GM12878 (cell line): ENCODE data around the gene PLEKHH1.

ENCODE experiments used
- FOS ChIP-seq: IDR thresholded peaks from 3 replicates; pipeline ENCODE4 v1.6.1; 2011; ENCODE audit warnings: borderline replicate concordance; ENCODE audit not compliant: insufficient read length; ENCODE audit errors: extremely low read depth
- MEF2A ChIP-seq: IDR thresholded peaks from 2 replicates; pipeline ENCODE4 v1.6.1; 2011; ENCODE audit warnings: low read depth, mild to moderate bottlenecking, low read length, moderate library complexity; ENCODE audit not compliant: insufficient read depth
- POU2F2 ChIP-seq: IDR thresholded peaks from 3 replicates; pipeline ENCODE4 v1.6.1; 2011; ENCODE audit warnings: low read depth, mild to moderate bottlenecking, low read length, borderline replicate concordance
- RCOR1 ChIP-seq: conservative IDR thresholded peaks from 2 replicates; pipeline ENCODE4 v1.6.1; 2012; ENCODE audit warnings: low read depth, low read length, improper control_type of control experiment
- SIX5 ChIP-seq: IDR thresholded peaks from 2 replicates; pipeline ENCODE4 v1.6.1; 2011; ENCODE audit warnings: mild to moderate bottlenecking, low read depth, low read length, moderate library complexity; ENCODE audit not compliant: severe bottlenecking
- TAF1 ChIP-seq: IDR thresholded peaks from 2 replicates; pipeline ENCODE4 v1.6.1; 2011; ENCODE audit warnings: mild to moderate bottlenecking, low read depth, low read length, borderline replicate concordance
- TCF12 ChIP-seq: IDR thresholded peaks from 2 replicates; pipeline ENCODE4 v1.6.1; 2011; ENCODE audit warnings: low read depth, mild to moderate bottlenecking, low read length
- TF ChIP-seq, protein P1 (sequence below): fragments of 450-650 bp; IDR thresholded peaks from 2 replicates; pipeline ENCODE4 v1.6.1; 2017; ENCODE audit warnings: borderline replicate concordance
- TF ChIP-seq, protein P2 (sequence below), 3 experiments: IDR thresholded peaks in 2 of 3; conservative IDR thresholded peaks in 1 of 3; 2 replicates each; pipeline ENCODE4 v1.5.1; 2011; ENCODE audit warnings: low read depth in 3 of 3, low read length in 3 of 3, mild to moderate bottlenecking in 3 of 3, control low read depth in 2 of 3, moderate library complexity in 2 of 3, inconsistent platforms in 1 of 3, mixed read lengths in 1 of 3; ENCODE audit not compliant: control insufficient read depth in 2 of 3, insufficient read depth in 1 of 3; ENCODE audit errors: extremely low read depth in 1 of 3

DNA sequence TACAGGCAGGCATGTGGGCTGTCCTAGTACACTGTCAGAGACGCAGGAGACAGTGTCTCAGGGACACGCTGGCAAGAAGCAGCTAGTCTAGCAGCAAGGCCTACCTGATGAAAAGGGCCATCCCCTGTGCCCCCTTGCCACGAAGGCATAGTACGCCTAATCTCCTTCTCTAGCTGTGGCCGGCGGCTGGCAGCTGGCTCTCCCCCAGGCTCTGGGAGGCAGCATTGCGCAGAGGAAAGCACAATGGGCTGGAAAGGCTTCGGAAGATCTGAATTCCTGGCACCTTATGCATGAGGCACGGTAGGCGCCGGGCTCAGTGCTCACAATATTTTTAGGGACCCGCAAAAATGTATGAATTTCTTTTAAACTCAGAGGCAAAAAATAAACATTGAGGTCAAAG lies 16.0 kb upstream of the PLEKHH1 start:
- TF ChIP-seq RCOR1 (no peak), MEF2A (no peak), POU2F2 (no peak), FOS (no peak), TAF1 (no peak), SIX5 (no peak), TCF12 (no peak)
- TF ChIP-seq, protein P1, sequence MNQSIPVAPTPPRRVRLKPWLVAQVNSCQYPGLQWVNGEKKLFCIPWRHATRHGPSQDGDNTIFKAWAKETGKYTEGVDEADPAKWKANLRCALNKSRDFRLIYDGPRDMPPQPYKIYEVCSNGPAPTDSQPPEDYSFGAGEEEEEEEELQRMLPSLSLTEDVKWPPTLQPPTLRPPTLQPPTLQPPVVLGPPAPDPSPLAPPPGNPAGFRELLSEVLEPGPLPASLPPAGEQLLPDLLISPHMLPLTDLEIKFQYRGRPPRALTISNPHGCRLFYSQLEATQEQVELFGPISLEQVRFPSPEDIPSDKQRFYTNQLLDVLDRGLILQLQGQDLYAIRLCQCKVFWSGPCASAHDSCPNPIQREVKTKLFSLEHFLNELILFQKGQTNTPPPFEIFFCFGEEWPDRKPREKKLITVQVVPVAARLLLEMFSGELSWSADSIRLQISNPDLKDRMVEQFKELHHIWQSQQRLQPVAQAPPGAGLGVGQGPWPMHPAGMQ, result no peak
- TF ChIP-seq, protein P2, sequence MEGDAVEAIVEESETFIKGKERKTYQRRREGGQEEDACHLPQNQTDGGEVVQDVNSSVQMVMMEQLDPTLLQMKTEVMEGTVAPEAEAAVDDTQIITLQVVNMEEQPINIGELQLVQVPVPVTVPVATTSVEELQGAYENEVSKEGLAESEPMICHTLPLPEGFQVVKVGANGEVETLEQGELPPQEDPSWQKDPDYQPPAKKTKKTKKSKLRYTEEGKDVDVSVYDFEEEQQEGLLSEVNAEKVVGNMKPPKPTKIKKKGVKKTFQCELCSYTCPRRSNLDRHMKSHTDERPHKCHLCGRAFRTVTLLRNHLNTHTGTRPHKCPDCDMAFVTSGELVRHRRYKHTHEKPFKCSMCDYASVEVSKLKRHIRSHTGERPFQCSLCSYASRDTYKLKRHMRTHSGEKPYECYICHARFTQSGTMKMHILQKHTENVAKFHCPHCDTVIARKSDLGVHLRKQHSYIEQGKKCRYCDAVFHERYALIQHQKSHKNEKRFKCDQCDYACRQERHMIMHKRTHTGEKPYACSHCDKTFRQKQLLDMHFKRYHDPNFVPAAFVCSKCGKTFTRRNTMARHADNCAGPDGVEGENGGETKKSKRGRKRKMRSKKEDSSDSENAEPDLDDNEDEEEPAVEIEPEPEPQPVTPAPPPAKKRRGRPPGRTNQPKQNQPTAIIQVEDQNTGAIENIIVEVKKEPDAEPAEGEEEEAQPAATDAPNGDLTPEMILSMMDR (IDR thresholded peaks at IDR 0.05 in 2 of 3, conservative IDR thresholded peaks at IDR 0.05 in 1 of 3; ENCODE audit: control insufficient read depth in 2 of 3, extremely low read depth in 1 of 3, insufficient read depth in 1 of 3, low read depth in 3 of 3, low read length in 3 of 3), result no peak
